ENCODE measurements around the gene ANKHD1.

DNA sequence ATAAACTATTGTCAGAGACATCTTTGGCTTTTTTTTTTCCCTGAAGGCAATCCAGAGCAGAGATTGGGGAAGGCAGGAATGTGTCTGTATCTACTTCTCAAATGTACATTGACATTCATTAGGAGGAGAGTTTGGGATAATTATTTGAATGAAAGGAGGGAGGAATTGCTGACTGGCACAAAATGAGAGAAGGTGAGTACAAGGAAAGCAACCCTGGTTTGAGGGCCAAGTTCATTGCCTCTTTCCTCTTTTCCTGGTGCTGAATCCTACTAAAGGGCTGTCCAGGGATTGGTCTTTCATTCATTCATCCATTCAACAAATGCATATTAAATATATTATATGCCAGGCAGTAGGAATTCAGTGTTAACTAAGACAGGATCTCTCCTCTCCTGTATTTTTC lies 18.8 kb upstream of the ANKHD1 start:
- TF ChIP-seq, protein P1, sequence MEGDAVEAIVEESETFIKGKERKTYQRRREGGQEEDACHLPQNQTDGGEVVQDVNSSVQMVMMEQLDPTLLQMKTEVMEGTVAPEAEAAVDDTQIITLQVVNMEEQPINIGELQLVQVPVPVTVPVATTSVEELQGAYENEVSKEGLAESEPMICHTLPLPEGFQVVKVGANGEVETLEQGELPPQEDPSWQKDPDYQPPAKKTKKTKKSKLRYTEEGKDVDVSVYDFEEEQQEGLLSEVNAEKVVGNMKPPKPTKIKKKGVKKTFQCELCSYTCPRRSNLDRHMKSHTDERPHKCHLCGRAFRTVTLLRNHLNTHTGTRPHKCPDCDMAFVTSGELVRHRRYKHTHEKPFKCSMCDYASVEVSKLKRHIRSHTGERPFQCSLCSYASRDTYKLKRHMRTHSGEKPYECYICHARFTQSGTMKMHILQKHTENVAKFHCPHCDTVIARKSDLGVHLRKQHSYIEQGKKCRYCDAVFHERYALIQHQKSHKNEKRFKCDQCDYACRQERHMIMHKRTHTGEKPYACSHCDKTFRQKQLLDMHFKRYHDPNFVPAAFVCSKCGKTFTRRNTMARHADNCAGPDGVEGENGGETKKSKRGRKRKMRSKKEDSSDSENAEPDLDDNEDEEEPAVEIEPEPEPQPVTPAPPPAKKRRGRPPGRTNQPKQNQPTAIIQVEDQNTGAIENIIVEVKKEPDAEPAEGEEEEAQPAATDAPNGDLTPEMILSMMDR (IDR thresholded peaks at IDR 0.05): no peak
- TF ChIP-seq POLR2A (IDR thresholded peaks at IDR 0.05) (no peak), EP300 (IDR thresholded peaks at IDR 0.05) (no peak)

Data from ovary (tissue), 3 donors.